ENCODE results near the gene PBX4.
A peak's percentile ranks its signal among the peaks of the same experiment; 100 is the strongest.
"Not testable (repeated sequence)": the region's sequence is repeated elsewhere in the genome, so short reads cannot be mapped to it uniquely, and the experiment has no call there.

Gene PBX4

DNA sequence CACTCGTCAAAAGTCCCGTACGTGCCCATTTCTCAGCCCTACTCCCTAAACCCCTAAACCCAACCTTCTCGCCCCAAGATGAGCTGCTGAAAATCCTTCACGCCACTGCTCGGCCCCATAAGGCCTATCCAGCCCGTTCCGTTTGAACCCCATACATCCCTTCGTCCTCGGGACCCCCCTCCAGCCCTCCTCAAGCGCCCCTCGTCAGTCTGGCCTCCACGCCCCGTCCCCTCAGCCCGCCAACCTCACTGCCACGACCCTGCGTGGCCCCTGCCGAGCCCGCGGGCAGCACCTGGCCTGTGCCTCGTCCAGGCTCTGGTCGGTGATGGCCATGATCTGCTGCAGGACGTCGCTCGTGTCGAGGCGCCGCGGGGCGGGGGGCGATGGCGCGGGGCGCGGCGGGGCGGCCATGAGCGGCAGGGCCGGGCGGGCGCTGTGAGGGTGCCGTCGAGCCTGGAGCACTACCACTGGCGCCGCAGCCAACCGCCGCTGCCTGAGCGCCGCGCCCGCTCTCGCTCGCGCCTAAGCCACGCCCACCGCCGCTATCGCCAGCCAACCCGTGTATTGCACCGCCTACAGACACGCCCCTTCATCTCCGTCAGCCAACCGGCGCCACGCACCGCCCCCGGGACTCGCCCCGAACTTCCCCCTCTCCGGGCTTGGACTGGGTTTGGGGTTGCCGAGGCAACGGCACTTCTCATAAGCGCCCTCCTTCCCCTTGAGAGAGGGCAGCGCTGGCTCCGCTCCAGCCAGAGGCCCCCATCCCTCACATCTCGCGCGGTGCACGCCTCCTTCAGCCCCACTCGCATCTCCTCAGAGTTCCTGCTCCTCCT is at the start of gene PBX4:
TSS of gene PBX4 (minus strand) at position 469 of the 833 bp plus-strand sequence. CDS start at position 411, 58 bp downstream.
- peak; percentile 96 for DNase-seq

DNA sequence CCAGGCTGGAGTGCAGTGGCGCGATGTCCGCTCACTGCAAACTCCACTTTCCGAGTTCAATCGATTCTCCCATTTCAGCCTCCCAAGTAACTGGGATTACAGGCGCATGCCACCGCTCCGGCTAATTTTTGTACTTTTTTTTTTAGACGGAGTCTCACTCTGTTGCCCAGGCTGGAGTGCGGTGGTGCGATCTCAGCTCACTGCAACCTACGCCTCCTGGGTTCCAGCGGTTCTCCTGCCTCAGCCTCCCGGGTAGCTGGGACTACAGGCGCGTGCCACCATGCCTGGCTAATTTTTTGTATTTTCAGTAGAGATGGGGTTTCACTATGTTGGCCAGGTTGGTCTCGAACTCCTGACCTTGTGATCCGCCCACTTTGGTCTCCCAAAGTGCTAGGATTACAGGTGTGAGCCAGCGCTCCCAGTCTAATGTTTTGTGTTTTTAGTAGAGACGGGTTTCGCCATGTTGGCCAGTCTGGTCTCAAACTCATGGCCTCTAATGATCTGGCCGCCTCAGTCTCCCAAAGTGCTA is 47.0 kb upstream of the PBX4 start:
- DNase-seq, result not testable (repeated sequence)

DNA sequence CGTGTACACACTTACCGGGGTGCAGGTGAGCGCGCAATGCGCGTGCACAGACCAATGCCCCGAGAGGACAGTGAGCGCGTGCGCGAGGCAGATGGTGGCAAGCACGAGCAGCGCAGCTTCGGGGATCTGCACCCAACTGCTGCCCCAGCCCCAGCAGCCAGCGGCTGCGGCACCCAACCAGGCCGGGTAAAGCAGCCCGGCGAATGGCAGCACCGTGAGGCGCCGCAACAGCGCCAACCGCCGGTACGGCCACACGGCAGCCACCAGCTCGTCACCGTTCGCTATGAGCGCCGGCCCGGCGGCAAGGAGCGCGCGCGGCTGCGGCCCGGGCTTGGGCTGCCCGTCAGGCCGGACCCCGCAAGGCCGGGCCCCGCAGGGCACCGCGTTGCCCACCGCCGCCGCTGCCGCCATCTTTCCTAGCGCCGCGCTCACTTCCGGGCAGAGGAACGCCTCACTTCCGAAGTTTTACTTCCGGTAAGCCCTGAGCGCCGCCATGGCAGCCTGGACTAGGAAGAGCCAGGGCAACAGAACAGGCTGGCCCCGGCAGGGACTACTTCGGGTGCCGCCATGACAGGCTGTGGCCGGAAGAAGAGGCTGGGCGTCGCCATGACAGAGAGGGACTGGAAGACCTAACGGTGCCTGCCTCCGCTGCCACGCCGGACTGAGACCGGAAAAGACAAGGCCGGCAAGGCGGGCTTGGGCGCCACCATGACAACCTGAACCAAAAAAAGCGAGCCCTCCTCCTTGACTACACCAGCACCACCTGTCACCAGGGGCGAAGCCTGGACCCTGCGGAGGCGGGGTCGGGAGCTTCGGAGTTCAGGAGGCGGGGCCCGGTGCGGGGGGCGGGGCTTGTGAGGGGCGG is 45.0 kb upstream of the PBX4 start, which contains the start of gene ATP13A1:
TSS of gene ATP13A1 (minus strand) at position 421 of the 865 bp plus-strand sequence. CDS start at position 411, 10 bp downstream.
- DNase-seq, result peak; percentile 99

GRCh38 chr19:19662871-19663255 is 44.4 kb upstream of the PBX4 start:
- DNase-seq, result no peak

- DNase-seq, result no peak
Measured at GRCh38 chr19:19662344-19662743, 43.9 kb upstream of the PBX4 start.

DNA sequence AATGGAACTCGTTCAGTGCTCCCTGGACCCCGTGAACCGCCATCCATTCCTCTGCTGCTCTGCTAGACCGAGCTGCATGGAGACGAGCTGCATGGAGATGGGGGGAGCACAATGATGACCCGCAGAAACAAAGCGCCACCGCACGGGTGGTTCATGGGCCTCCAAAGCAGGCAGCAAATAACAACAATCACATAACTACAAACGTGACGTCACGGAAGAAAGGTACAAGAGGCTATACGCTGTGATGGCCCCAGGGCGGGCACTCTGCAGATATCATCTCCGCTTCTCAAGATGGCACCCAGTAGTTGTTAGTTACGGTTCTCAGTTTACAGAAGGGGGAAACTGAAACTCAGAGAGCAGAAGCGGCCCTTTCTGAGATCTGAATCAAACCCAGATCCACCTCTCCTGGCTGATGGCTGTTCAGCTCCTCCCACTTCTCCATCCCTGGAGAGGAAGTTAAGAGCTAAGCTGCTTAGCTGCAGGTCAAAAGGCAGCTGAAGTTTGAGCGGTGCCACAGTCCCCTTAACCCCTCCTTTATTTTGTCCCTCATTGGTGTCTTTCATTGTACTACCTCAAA is 43.3 kb upstream of the PBX4 start:
- DNase-seq, result peak; percentile 65

- no peak for DNase-seq
Measured at GRCh38 chr19:19661141-19661674, 42.7 kb upstream of the PBX4 start.

DNA sequence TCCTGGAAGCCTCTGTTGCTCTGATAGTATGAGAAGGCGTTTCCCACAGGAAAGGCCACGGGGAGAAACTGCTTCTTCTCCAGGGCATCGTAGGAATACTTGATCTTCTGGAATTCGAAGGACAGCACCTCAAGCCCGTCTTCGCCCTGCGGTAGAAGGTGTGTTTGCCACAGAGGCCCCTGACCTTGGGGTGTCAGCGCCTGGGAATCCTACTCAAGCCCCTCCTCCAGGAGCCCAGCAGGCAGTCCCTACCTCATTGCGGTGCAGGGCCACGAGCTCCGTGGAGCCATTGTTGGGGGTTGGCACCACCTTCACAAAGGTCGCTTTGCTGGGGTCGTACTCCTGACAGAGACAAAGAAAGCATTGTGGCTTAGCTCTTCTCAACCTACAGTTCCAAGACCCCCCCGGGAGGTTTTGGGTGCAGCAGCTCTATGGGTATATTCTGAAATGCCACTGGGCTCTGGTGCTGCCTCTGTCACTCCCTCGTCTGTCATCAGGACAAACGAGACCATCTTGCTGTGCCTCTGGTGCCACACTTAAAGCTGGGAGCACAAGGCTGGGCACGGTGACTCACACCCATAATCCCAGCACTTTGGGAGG is 41.3 kb upstream of the PBX4 start:
- no peak for DNase-seq

DNA sequence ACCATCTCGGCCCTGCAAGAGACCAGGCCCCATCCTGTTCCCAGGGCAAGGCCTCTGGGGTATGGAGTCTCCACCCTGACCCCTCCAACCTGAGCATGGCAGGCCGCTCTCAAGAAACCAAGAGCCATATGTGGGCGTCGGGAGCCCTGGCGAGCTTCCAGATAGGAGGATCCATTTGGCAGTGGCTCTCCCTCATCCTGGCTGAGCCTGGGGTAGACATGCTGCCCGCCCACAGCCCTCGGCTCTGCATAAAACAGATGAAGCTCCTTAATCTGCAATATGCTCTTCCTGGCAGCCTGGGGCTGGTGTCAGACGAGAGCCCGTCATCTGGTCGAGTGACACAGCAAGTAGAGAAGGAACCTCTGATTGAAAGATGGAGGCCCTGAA is 38.9 kb upstream of the PBX4 start:
- no peak for DNase-seq

DNA sequence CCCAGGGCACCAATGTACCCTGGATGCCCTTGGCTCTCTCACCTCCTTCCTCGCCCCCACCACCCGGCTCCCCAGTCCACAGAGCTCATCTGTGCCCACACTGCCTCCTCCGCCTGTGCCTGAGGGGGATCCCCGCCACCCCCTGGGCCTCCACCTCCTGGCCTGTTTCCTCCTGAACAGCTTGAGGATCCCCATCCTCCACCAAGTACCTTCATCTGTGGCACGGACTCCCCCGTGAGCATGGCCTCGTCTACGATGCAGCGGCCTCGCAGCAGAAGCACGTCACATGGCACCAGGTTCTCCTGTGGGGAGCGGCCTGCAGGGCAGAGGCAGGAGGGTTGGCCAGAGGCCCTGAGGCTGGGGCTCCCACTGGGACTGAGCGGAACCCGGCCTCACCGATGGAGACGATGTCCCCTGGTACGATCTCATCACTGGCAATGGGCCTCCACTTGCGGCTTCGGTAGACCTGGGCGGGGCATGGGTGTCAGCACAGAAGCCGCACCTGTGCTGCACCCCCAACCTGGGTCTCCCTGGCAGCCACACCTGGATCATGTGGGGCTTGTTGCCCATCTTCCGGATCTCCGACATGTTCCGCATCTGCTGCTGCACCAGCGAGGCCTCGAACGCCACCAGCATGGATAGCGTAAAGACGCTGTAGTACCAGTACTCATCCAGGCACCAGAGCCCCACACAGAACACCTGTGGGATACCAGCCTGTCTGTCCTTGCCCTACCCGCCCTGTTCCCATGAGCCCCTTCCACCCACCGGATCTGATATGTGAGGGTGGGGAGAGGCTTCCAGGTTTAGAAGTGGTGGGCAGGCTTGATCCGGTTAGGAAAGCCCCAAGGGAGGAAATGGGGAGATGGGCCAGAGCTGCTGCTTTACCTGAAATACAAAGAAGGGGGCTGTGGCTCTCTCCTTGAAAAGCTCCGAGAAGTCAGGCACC is 38.2 kb upstream of the PBX4 start:
- DNase-seq, result no peak

GRCh38 chr19:19655641-19656343 is 37.3 kb upstream of the PBX4 start:
- DNase-seq, result no peak

GRCh38 chr19:19655051-19655594 is 36.6 kb upstream of the PBX4 start:
- DNase-seq, result no peak

DNA sequence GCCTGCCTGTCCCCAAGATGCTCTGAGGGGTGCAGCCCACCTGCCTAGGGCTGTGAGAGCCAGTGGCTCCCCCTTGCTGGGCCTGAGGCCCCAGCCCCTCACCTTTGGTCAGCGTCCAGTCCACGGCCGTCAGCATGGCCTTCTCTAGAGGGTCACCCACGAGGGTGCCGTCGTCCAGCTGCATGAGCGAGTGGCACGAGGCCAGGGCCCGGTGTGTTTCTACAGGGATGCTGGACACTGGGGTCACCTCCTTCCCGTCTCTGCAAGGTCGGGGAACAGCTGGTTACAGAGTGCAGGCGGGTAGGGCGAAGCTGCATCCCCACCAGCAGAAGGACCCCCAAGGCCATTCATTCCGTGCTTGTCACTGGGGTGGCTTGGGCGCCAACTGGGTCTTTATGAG is 36.0 kb upstream of the PBX4 start:
- no peak for DNase-seq

DNA sequence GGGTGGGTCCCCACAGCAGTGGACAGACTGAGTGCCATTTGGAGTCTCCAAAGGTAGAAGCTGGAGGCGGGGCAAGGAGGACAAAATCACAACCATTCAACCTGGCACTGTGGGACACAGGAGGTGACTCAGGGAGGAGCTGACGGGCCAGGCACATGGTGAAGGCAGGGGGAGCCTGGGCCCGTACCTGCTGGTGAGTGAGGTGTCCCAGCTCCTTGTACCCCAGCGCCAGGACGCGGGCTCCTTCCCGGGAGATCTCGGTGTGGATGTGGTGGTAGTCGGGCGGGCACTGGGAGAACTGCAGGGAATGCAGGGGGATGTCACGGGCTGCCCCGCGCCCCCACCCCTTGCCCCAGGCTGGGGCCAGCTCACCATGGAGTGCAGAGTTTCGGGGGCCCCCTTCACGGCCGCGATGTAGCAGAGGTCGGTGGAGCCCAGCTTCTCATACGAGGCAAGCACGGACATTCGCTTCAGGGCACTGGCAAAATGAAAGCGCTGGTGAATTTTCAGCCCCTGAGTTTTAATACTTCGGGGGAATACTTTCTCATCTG is 35.2 kb upstream of the PBX4 start:
- no peak for DNase-seq

- no peak for DNase-seq
Measured at GRCh38 chr19:19652482-19653295, 34.2 kb upstream of the PBX4 start.

DNA sequence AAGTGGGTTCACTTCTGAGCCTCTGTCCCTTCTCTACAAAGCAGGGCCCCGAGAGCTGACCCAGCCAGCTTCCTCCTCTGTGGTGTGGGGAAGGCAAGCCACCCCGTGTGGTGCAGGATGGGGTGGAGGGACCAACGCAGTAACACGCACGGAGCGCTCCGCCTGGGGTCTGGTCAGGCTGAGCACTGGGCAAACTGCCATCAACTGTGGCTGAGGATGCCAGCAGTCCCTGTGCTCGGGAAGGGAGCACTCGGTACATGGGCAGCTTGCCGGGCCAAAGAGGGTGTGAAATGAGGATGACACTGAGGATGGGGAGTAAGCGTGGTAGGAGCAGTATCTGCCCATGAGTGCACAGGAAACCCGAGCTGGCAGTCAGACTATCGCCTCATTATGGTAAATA is 32.6 kb upstream of the PBX4 start:
- DNase-seq, result no peak

GRCh38 chr19:19650331-19650730 is 31.8 kb upstream of the PBX4 start:
- DNase-seq, result no peak

DNA sequence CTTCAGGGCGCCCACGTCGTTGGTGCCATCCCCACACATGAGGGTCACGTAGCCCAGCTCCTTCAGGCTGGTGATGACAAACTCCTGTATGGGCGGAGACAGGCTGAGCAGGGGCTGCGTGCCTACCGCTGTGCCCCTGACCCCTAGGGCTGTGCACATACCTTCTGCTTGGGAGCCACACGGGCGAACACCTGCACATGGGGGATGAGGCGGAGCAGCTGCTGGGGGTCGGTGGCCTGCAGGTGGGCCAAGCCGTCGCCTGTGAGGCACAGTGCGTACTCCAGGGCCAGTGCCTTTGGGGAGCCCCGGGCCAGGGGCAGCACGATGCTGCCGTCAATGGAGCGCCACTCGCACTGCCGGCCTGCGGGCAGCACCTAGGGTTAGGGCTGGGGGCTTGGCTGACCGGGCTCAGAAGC is 31.1 kb upstream of the PBX4 start:
- DNase-seq, result no peak

DNA sequence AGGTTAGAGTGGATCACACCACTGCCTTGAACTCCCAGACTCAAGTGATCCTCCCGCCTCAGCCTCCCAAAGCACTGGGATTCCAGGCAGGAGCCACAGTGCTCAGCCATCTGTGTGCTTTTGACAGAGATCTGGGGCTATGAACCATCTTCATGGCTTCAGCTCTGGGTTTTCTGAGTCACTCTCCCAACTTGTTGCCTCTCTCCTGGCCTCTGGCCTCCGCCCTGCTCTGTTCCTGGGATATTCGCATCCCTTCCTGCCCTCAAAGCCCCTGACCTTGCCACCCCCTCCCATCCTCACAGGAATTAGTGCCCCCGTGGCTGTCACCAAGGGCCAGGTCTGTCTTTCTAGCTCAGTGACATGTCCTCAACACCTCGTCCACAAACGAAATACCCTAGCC is 30.7 kb upstream of the PBX4 start:
- DNase-seq, result no peak

Data from hematopoietic multipotent progenitor cell treated with erythropoietin and hydrocortisone succinate and interleukin-3 and kit ligand, for 6 days (in vitro differentiated cells).